SK-N-MC (cell line): ENCODE measurements around the gene GJA3.

Experiments
- DNase-seq: peaks from one replicate; pipeline ENCODE4 v3.0.0-alpha.2; 2011; ENCODE audit warnings: low read depth, low spot score
- H3K27ac ChIP-seq: fragments of 200-600 bp; sonication (generic); 2 replicates; pipeline ENCODE4 v1.5.1; 2016; ENCODE audit warnings: mixed run types
- H3K36me3 ChIP-seq: fragments of 200-600 bp; sonication (generic); 2 replicates; pipeline ENCODE4 v1.6.1; 2017; ENCODE audit warnings: antibody characterized with exemption, low read length, mixed read lengths; ENCODE audit not compliant: insufficient read depth
- H3K4me3 ChIP-seq: fragments of 200-600 bp; sonication (generic); 2 replicates; pipeline ENCODE4 v1.5.1; 2016
- H3K9ac ChIP-seq: fragments of 200-600 bp; sonication (generic); 2 replicates; pipeline ENCODE4 v1.8.0; 2017; ENCODE audit warnings: mixed run types, mixed read lengths; ENCODE audit not compliant: insufficient read length
- H3K9me3 ChIP-seq: fragments of 200-600 bp; sonication (generic); 2 replicates; pipeline ENCODE4 v1.6.1; 2017; ENCODE audit warnings: low read depth, mild to moderate bottlenecking, antibody characterized with exemption, low read length, moderate library complexity, mixed read lengths
- EZH2 ChIP-seq: fragments of 200-600 bp; sonication (generic); IDR thresholded peaks from one replicate; pipeline ENCODE4 v1.6.1; 2017; ENCODE audit warnings: antibody characterized with exemption
- FOXP2 ChIP-seq: optimal IDR thresholded peaks from 2 replicates; pipeline ENCODE3; 2011; ENCODE audit warnings: mild to moderate bottlenecking, moderate library complexity; ENCODE audit not compliant: insufficient read depth; ENCODE audit errors: extremely low read length, control extremely low read depth
- POLR2AphosphoS5 ChIP-seq: IDR thresholded peaks from 2 replicates; pipeline ENCODE4 v1.6.1; 2012; ENCODE audit warnings: mild to moderate bottlenecking, low read depth, low read length, borderline replicate concordance

GJA3 gene

DNA sequence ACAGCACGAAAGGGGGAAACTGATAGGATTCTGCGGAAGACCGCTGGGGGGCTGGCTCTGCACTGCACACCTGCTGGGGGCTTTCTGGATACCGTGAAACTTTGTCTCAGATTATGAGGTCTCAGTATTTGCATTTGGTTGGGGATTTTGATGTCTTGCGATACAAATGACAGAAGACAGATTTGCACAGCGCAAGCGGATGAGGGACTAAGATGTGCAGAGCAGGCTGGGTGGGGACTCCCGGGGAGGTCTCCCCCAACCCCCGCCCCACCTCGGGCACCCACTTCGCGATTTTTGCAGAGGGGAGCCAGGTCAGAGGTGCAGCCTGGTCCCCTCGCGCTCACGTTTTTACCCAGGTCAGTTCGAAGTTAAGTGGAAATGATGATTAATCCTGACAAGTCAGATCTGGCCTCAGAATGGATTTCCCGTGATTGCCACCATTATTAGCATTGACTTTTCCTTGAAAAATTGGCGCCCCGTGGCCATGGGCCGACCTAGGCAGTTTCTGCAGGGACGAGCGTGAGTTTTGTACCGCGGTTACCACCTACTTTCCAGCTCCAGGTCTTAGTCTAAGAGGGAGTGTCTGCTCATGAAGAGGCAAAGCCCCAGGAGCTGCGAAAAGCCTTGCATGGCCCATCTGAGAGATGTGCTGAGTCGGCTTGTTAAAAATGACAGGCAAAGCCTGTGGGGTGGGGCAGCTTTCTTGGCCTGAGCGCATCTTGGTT is 33.2 kb upstream of the GJA3 start:
- Histone ChIP-seq H3K9me3 (no peaks in the 10 kb centered on the region), H3K27ac (no peak overlapping the region), H3K4me3 (peak overlapping the region; percentile 76), H3K36me3 (no peaks in the 10 kb centered on the region), H3K9ac (peak overlapping the region; percentile 38)
- TF ChIP-seq FOXP2 (no peak), POLR2AphosphoS5 (no peak), EZH2 (no peak)
- DNase-seq: no peak

DNA sequence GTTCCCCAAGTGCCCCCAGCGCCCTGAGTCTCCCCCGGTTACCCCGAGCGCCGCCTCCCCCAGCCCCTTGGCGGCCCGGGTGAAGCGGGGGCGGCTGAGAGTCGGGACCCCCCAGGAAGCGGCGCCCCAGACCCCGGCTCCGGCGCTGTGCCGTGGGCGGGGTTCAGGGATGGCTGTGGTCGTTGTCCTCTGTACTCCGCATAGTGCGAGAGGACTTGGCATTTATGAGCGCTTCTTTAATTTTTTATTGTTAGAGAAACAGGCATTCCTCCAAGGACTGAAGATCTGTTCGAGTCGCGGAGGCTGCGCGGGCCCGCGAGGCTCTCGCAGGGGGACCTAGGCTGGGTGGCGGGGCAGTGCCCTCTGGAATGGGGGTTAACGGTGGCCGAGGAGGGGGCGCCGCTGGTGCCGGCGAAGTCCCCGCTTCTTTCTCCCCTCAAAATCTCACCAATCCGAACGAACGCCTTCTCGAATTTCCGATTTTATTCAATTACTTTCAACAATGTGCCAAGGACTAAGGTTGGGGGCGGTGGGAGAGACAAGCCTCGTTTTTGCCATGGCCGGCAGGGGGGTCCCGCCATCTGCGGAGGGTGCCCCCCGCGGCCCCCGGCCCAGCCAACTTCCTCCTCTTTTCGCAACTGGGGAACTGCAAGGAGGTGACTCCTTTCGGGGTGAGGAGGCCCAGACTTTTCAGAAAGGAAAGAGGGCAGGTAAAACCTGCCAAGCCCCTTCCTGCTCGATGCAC is 32.5 kb upstream of the GJA3 start:
- DNase-seq: no peak
- no peak for TF ChIP-seq POLR2AphosphoS5
- TF ChIP-seq EZH2: no peak
- no peak for TF ChIP-seq FOXP2
- H3K36me3 ChIP-seq: no peaks in the 10 kb centered on the region
- H3K4me3 ChIP-seq: peak overlapping the region; percentile 76
- no peak overlapping the region for H3K27ac ChIP-seq
- H3K9ac ChIP-seq: peak overlapping the region; percentile 38
- H3K9me3 ChIP-seq: no peaks in the 10 kb centered on the region

DNA sequence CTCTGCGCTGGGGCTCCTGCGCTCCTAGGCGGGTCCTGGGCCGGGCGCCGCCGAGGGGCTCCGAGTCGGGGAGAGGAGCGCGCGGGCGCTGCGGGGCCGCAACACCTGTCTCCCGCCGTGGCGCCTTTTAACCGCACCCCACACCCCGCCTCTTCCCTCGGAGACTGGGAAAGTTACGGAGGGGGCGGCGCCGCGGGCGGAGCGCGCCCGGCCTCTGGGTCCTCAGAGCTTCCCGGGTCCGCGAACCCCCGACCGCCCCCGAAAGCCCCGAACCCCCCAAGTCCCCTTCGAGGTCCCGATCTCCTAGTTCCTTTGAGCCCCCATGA is 31.9 kb upstream of the GJA3 start, which contains the start of gene GJB2:
Gene GJB2, minus strand, starts transcription at position 103 of the 326 bp plus-strand sequence. CDS start 3,357 bp downstream, outside the sequence.
- no peaks in the 10 kb centered on the region for H3K36me3 ChIP-seq
- H3K27ac ChIP-seq: no peak within 1 kb of the TSS
- H3K9ac ChIP-seq: peak within 1 kb of the TSS; percentile 38
- TF ChIP-seq POLR2AphosphoS5 (no peak), EZH2 (no peak), FOXP2 (no peak)
- H3K4me3 ChIP-seq: peak within 1 kb of the TSS; percentile 76
- no peak for DNase-seq
- H3K9me3 ChIP-seq: no peaks in the 10 kb centered on the region

DNA sequence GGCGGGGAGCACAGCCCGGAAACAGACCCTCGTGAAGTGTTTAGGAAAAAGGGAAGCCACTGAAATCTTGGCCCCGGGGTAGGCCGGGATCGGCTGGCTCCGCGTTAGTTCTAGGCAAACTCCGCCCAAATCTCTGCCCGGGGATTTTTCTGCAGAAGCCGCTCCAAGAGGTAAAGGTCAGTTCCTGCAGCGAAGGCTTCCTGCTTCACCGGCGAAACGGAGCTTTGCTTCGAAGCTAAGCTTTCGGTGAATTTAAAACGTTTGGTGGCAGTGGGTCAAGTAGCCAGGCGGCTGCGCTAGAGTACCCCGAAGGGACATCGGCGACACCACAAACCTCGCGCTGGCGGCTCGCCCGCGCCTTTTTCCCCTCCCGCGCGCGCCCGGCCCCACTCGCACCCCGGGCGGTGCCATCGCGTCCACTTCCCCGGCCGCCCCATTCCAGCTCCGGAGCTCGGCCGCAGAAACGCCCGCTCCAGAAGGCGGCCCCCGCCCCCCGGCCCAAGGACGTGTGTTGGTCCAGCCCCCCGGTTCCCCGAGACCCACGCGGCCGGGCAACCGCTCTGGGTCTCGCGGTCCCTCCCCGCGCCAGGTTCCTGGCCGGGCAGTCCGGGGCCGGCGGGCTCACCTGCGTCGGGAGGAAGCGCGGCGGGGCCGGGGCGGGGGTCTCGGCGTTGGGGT is 31.4 kb upstream of the GJA3 start:
- Histone ChIP-seq H3K27ac (no peak overlapping the region), H3K9me3 (no peaks in the 10 kb centered on the region), H3K36me3 (no peaks in the 10 kb centered on the region), H3K9ac (no peak overlapping the region), H3K4me3 (peak overlapping the region; percentile 76)
- no peak for DNase-seq
- TF ChIP-seq POLR2AphosphoS5 (no peak), FOXP2 (no peak), EZH2 (no peak)

DNA sequence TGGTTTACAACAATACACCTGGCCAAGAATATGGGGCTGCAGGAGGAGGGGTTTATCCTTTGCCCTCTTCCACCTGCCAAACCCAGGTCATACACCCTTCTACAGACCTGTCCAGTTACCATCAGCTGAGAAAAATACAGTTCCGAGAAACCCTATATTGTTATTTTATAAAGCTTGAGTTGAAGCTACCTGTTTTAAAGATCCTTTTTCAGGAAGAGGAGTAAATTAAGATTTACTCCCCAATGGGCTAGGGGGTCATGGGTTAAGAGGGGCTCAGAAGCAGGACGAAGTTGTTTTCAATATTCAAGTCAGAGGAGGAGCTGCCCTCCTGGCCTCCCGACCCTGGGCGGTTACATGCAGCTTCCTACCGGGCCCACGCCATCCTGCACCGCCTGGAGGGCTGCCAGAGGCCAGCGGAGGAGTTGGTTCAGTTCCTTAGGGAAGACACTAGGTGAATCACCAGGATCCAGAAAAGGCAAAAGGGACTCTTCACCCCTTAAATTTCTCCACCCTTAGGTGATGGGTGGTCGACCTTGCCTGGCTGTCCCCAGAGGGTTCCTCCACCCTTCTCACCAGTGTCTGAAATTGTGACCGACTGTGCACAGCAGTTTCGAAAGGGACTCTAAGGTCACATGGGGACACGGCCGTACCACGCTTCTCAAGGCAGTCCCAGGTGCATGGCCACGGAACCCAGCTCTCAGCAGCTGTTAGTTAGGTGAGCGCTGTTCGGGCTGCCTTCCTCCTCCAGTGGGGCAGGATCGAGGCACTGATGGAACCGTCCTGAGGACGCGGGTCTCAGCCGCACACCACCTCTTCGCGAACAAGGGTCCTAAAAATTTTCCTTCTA is 30.7 kb upstream of the GJA3 start:
- Histone ChIP-seq H3K27ac (no peak overlapping the region), H3K9ac (no peak overlapping the region), H3K4me3 (no peak overlapping the region; the same call in 1 of the 2 replicates), H3K9me3 (no peaks in the 10 kb centered on the region), H3K36me3 (no peaks in the 10 kb centered on the region)
- TF ChIP-seq FOXP2 (no peak), EZH2 (no peak), POLR2AphosphoS5 (no peak)
- DNase-seq: no peak

DNA sequence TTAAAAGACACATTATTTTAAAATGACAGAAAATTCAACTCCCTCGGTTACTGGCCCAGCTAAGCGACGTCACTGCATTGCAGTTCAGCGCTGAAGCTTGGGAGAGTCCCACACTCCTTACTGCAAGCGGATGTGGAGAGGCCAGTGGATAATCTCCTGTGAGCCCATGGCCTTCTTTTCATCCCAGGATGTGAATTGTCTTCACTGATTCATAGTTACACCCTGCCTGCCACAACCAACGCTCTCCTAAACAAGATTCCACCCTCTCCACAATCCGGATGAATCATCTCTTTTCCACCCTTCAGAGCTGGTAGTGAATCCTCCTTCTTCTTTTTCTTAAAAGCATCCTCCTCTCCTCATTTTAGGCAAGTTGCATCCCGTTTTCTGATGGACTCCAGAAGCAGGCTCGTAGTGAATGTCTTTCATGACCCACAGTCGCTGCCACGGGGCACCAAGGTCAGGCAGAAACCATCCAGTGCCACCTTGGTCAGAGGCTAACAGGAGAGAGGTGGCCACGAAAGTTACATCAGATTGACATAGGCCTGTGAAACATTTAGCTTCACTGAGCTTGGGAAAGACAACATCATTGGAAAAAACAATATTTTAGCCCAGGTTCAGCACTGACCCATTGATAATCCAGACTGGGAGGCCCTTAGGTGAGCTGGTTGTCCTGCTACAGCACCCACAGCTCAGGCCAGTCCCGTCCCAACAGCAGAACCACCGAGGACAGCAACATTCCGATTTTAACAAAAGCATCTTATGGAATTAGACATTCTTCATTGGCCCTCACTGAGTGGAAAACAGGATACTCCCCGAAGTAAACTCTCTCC is 29.8 kb upstream of the GJA3 start:
- no peak overlapping the region for H3K27ac ChIP-seq
- TF ChIP-seq FOXP2 (no peak), POLR2AphosphoS5 (no peak), EZH2 (no peak)
- H3K36me3 ChIP-seq: no peaks in the 10 kb centered on the region
- no peak overlapping the region for H3K9ac ChIP-seq
- no peak for DNase-seq
- no peaks in the 10 kb centered on the region for H3K9me3 ChIP-seq
- H3K4me3 ChIP-seq: no peak overlapping the region

DNA sequence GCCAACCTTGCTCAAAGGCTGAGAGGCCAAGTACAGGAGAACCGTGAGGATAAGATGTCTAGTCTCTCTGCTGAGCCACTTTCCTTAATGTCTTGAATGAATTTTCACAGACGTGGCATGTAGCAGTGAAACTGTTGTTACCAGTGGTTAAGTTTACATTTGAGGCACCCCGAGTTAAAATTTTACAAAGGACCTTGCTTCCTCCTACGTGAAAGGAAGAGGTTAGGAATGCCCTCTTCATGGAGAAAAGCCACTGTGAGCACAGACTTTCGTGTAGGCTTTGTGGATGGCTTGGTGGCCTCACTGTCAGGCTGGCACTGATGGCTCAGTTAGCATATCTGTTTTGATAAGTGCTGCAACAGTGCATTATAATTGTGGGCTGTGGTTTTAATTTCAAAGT is 29.2 kb upstream of the GJA3 start:
- H3K9me3 ChIP-seq: no peaks in the 10 kb centered on the region
- H3K27ac ChIP-seq: no peak overlapping the region
- H3K36me3 ChIP-seq: no peaks in the 10 kb centered on the region
- no peak overlapping the region for H3K4me3 ChIP-seq
- TF ChIP-seq FOXP2 (no peak), POLR2AphosphoS5 (no peak), EZH2 (no peak)
- no peak overlapping the region for H3K9ac ChIP-seq
- DNase-seq: no peak
